Measurements from ENCODE around the gene LEF1.
A peak's percentile ranks its signal among the peaks of the same experiment; 100 is the strongest.

LEF1 gene

DNA sequence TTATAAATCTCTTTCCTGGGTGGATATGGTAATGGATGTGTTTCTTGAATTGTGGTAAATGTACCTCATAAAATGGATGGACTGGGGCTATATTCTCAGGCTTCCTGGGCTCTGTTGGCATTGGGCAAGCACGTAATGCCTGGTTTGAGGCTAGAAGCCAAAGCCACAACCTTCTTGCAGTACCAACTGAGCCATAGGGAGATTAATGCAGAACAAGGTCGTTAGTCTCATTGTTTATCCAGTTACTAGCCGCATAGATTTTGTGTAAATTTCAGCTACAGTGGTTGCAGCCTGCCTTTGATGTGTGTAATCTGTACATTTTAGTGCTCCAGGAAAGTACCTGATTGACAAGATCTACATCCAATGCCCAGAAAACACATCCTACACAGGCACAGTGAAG, 7.2 kb upstream of the LEF1 start:
- no peak for DNase-seq (ENCODE audit: low read depth in 2 of 2)

DNA sequence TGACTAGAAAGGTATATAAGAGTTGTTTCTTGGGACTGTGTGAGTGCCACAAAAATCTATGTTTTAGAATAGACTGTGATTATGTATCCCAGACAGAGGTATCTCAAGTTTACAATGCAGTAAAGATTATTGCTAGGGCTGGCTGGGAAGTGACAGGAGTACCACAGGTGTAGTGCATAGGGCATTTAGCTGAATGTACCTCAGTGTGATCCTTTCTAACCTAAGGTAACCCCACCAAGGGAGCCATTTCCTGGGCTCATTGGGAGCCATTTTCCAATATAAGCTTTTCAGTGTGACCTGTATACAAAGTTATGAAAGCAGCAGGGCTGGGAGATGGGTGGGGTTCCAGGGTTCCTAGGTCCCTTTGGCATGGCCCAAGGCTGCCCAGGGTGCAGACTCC, 6.1 kb upstream of the LEF1 start:
- DNase-seq (ENCODE audit: low read depth in 2 of 2) = no peak

DNA sequence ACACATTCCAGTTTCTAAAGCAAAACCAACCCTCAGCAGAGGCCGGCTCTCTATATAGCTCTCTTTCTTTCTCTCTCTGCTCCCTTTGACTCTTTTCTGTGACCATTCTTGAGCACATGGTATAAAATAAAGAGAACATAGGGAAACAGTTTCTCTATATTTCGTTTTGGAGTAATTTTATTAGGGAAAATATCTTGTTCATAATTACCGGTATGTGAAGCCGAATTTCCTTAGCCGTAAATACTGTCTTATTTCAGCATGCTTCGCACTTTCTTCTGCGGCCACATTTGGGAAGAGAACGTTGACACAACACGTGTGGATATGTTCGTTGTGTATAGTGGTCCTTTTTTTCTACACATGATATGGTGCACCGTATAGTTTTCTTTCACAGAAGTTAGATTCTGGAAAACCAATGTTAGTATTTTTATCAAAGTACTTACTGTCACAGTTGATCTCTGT, 4.9 kb upstream of the LEF1 start:
- no peak for DNase-seq (ENCODE audit: low read depth in 2 of 2)

DNA sequence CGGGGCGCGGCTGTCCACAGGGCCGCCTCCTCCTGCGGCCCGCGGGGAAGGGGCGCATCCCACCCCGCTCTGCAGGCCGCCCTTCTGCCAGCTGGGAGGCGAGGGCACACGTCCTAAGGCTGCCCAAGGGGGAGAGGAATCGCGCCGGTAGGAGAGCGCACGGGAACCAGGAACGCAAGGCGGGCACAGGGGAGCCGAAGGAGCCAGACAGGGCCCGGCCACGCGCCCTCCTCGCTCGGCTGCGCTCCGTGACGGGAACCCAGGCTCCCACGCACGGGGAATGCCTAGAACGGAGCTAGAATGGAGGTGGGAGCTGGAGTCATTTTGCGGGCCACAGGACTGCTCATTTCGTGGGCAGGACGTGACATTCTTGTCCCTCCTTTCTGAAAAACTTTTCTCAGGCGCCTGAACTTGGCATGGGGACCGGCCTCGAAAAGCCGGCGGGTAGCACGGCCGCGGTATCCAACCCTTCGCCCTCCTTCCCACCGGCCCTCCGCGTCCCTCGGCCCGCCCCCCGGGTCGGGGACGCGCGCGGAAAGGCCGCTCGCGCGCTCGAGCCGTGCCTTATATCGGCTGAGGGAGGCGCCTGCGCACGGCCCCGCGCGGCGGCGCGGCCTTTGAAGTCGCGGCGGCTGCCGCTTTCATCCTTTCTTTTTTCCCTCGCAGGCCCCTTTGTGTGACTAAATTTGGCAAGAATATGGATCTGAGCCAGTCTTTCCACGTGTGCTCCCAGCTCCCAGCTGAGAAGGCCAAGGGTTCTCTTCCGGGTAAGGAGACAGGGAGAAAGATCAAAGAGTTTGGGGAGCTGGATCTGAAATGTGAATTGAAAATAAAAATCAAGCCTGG, 4.2 kb upstream of the LEF1 start:
- peak; percentile 58 to 60 for DNase-seq (ENCODE audit: low read depth in 2 of 2)

DNA sequence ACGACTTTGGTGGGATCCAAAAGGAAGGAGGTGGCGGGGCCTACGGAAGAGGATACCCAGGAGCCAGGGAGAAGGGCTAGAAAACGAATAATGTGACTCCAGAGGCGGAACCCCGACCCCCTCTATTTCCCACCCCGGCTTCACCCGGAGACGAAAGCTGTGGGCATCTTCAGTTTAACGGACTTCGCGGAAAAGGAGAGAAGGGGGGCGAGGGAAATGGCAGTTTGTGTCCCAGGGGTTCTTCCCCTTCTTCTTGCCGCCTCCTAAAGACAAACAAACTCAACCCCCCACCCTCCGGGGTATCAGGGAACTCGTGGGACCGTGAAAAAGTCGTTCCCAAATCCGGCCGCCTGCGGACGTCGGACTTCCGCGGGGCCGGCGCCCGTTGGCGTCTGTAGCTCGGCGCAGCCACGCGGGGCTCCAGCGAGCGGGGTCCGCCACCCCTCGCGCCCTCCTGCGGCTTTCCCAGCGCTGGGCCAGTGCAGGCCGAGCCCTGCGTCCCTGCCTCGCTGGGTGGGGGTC, 3.6 kb upstream of the LEF1 start:
- no peak for DNase-seq (ENCODE audit: low read depth in 2 of 2)

DNA sequence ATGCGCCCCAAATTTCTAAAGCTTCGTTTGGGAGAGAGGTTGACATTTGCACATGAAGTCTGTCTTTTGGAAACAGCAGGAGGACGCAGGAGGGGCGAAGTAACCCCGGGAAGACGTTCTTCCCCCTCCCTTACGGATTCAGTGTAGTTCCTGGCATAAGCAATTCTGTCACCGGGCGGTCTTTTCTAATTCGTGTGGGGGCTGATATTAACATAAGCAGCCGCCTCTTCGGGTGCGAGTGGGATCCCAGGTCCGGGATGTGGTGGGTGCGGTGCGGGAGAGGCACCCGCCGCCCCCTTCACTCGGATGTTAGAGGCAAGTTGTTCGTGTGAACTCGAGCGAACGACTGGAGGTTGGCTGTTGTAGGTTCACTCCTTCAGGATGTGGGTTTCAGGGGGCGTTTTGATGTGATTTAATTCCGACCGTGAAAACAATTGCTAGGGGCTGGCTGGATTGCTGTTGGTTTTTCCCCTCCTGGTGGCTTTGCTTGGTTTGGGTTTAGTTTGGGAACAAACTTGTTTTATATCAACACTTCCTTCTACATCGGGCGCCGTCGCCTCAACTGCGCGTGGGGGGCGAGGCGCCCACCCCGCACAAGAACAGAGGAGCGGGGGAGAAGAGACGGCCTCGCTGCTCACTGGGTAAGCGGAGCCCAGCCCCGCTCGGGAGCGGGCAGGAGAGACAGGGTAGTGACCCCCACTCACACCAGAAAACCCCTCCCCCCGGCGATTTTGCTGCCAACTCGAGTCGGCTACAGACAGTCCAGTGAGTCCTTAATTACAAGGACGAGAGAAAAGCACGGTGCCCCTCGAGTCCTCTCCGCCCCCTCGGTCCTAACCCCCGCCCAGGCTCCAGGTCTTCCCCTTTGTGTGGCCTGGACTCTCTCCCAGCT, 2.9 kb upstream of the LEF1 start:
- DNase-seq (ENCODE audit: low read depth in 2 of 2) = peak in 1 of 2 donors; percentile 35

DNA sequence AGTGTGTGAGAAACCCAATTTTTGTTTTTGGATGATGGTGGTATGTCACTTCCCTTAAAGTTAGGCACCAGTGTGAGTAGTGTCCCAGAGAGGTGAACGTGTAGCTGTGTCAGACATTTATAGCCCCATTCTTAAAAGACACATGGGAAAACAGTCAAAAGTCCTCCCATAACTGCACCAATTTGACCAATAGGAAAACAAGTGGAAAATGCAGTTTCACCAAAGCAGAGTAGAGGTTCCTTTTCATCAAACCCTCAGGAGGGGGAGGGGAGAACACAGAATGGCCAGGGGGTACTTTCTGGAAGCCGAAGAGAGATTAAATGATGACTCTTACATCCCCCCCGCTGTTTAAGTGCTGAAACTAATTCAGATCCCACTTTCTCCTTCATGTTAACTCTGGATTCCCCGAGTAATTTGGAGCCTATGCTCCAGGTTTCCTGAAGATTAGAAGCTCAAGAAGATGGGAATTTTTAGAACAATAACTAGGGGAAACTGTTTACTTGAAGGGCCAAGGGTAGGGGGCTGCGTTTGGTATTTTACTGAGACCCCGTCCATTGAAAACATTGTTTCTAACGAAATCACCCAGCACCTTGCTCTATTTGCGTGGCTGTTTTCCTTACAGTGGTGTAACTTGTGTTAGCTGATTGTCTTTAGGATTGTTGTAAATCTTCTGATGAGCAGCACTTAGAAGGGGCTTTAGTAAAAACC, 2.1 kb upstream of the LEF1 start:
- DNase-seq (ENCODE audit: low read depth in 2 of 2) = no peak

DNA sequence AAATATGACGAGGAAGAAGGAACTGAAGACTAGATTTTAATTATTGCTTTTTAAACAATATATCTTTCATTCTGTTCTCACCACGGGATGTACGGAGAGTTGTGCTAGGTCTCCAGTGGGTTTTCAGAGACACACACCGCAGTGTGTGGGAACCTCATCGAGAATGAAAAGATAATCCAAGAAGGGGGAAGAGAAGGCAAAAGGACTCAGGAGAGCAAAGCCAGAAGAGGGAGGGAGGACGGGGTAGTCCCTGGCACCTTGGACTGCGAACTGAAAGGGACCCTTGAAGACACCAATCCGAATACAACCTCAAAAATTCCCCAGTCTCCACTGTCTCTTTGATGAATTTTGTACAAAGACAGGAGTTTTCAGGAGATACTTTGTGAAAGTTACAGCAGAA, 932 bp upstream of the LEF1 start:
- no peak for DNase-seq (ENCODE audit: low read depth in 2 of 2)

DNA sequence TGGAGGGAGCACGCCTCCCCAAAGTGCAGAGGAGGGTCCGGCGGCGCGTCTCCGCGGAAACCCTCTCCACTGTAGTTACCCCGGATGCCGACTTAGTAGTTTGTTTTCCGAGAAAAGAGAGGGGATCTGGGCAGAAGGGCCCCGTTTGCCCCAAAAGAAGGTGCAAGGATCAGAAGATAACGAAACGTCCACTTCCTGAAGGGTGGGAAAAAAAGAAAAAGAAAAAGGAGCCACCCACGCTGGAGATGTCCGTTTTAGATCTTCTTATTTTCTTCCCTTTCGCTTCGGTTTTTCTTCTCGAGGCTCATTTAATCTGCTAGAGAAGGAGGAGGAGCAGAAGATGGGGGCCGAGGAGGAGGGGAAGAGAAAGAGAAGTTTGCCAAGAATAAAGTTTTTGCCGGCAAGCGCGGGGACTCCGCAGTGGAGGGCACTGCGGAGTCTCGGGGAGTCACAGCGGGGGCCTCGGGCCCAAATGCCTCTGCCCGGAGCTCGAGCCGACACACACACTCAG, 517 bp downstream of the LEF1 start:
- no peak for DNase-seq (ENCODE audit: low read depth in 2 of 2)

DNA sequence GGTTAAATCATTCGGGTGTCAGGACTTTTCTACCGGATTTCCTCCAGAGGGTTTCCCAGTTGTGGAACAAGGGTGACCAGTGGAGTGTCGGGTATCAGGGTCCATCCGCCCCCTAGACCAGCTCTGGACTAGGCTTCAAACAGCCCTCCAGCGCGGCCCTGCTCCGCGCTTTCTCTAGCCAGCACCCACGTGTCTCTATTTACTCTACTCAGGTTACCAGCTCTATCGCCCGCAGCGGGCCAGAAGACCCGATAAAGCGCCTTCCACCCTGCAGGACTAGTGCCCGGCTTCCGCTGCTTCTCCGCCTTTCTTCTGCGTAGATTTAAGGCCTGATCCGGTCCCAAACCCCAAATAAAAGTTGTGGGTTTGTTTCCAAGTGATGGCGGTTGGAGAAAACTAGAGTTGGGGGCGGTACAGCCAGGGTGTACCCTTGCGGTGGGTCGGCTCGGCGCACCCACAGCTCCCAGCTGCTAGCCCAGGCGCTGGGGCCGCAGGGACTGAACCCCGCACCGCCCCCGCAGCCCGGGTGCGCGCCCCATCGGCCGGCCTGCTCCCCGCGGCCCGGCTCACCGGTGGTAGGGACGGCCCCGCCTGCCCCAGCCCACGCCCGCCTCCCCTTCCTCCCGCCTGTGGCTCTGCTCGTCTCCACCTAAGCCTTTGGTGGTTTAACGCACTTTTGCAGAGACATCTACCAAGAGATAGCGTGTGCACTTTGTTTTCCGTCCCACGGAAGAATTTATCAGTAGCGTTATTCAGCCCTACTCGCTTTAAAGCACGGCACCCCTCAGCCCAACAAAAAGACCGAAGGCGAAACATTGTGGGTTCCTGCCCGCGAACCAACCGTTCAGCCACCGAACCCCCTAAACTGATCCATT, 2.1 kb downstream of the LEF1 start:
- DNase-seq (ENCODE audit: low read depth in 2 of 2) = peak; percentile 52 to 58

DNA sequence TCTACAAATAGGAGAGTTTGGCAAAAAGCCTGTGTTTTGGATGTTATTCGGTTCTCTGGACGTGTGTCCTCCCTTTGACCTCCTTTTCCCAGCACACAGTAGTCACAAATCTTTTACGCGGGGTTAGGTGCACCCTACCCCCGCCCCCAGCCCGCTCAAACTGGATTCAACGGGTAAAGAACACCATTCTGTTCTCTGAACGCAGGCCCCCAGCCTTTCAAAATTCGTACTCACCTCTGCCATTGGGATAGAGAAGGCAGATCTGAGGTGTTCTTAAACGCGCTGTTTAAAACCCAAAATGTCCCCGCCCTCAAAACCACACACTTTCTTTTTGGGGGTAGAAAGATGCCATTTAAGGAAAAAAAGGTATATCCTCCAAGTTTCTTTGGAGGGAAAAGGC, 2.7 kb downstream of the LEF1 start:
- DNase-seq (ENCODE audit: low read depth in 2 of 2) = no peak

DNA sequence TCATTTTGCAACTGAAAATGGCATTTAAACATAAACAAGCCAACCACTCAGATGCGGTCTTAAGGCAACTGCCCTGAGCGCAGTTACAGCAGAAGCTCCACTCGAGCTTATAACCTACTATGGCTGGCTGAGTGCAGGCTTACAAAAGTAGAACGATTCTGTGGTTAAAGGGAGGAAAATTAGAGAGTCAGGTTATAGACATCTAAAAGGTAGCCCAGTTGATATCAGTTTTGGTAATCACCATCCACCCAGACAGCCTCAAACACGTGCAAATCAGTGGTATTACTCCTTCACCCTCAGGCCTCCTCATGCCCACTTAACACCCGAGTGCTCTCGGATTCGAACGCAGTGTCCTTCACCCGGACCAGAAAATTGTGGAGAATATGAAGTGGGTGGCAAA, 3.1 kb downstream of the LEF1 start:
- DNase-seq (ENCODE audit: low read depth in 2 of 2) = no peak

DNA sequence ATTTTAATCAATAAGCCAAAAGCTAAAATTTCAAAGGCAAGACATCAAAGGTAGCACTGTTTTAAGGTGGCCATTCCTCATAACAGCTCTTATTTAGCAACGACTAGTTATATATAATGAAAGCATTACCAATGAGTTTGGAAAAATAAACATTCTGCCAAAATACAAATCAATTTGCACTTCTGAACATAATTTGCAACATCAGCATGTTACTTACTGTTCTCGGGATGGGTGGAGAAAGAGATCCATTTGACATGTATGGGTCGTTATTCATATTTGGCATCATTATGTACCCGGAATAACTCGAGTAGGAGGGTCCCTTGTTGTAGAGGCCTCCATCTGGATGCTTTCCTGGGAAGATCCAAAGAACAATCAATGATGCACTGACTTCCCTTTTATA, 5.4 kb downstream of the LEF1 start:
- no peak for DNase-seq (ENCODE audit: low read depth in 2 of 2)

DNA sequence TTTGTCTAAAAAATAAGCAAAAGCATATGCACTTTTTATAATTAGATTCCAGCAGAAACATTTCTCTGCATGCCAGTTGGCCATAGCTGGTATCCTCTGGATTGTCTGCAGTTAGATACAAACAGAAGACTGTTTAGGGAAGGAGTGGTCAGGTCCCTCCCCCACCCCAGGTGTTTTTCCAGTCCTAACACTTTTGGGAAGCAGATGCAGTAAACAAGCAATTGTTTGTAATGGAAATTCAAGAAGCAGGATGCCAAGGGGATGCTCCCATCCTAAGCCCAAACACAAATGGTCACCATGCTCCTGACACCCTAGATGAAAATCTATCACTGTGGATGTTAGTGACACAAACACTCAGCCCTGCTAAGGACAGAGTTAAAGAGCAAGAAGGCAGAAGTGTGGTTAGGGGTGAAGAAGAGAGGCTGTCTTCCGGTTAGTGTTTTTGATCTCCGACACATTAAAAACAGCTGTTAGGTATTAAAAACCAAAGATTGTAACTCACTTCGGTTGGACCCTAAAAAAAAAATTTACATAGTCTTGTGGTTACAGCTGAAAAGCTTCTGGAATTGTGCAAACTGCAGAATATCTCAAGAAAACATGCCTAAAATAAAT, 7.9 kb downstream of the LEF1 start:
- no peak for DNase-seq (ENCODE audit: low read depth in 2 of 2)

DNA sequence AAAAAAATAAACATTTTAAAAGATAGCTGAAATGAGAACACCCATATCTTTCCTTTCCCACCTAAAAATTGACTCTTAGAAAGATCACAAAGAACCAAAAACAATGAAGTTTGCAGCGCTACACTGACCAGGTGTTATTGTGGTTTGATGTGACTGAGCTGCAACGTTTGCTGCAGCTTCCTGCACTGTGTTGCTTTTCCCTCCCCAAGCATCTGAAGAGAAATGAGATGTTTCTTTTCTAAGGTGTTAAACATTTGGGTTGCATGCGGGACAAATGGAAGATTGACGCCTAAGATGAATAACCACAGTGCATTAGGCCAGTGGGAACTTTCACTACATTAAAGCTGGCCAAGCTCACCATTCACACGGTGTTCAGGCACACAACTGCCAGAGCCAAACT, 8.9 kb downstream of the LEF1 start:
- no peak for DNase-seq (ENCODE audit: low read depth in 2 of 2)

DNA sequence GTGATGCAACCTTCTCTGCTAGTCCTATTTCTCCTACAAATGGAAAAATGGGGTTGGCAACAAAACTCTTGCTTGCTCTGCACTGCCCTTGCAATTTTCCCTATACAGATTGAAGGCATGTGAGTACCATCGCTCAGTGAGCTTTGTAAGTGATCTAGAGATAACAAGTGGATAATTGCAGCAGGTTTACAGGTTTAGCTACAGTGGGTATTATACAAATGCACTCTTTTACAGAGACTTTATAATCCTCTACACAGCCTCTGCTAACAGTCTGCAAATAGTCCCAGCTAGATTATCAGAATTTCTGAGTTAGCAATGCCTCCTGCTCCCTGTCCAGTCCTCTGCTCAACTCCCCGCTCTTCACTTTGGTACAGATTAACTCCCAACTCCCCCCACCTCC, 11.1 kb downstream of the LEF1 start:
- DNase-seq (ENCODE audit: low read depth in 2 of 2) = no peak

DNA sequence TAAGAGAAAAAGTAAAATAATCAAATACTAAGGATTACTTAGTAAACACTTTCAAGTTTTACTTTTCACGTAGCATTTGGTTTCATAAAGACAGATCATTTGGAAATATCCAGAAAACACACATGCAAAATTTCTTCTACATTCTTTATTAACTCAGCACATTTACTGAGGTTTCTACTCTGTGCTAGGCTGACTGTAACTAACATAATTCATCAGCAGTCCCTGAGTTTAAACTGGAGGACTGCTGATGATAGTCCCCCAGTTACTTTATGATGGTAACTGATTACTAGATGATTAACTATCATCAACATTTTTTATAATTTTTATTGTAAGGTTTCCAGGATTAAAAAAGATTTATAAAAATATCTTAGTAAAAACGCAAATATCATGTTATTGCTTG, 12.3 kb downstream of the LEF1 start:
- DNase-seq (ENCODE audit: low read depth in 2 of 2) = no peak

DNA sequence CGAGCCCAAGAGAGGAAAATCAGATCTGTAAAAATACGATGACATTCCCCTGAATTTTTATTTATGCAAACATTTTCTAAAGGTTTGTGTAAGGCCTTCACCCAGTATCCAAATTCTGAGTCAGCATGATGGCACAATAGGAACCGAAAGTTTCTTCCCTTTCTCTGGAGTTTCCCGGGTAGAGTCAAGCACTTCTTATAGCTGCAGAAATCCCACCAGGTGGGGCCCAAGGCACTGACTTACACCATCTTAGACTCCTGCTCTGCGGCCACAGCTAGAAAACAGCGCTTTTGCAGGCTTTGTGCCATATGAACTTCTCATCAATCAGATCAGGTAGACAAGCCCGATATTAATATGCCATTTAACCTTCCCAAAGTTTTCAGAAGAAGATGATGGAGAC, 13.4 kb downstream of the LEF1 start:
- DNase-seq (ENCODE audit: low read depth in 2 of 2) = no peak

DNA sequence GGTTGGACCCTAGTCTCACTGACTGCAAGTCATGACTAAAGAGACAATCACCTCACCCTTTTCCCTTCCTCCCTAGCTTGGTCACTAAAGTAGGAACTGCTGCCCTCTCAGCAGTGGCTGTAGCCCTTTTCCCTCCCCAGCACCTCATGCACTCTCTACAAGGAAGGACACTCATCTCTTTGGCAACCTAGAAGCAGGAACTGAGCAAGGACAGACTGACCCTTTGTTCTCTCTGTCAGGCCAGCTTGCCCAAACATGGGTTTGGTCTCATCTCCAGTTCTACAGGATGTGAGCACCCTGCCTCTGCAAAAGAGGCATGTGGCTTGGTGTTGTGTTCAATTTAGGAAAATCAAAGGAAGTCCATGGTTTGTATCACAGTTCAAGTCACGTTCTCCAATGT, 15.8 kb downstream of the LEF1 start:
- no peak for DNase-seq (ENCODE audit: low read depth in 2 of 2)

DNA sequence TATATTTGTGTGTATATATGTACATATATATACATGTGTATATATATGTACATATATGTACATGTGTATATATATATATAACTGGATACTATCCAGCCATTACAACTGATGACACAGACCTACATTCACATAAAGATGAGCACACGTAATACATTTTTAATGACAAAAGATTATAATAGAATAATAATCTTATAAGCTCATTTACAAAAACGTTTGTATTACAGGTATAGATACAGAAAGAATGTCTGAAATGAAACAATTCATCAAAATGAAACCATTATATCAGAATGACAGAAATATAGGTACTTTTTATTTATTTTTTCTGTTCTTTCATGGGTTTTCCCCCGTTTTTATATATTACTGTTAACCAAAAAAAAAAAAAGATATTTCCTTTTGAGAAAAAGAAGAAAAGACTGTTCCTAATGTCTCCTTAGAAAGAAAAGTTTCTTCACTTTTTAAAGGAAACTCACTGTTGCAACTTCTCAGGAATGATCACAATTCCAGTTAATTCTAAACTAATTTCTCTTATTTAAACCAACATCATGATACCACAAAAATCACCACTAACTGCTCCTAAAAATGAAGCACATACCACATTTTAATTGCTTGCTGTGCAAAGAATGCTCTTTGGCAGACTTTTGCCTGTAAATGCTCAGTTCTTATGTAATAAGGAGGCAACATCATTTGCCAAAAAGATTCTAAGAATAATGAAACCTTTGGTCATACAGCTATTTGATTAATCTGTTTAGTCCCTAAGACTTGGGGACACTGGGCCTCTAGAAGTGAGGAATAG, 18.9 kb downstream of the LEF1 start:
- DNase-seq (ENCODE audit: low read depth in 2 of 2) = no peak
